ENCODE measurements around the gene SDF2. TPM values are rescaled to one million over a fixed set of nuclear protein-coding genes. Genes with fewer than 3 reads are reported as not detected.

Gene SDF2
- total and polyA plus RNA-seq, 9 of the 15 experiments (the other 6 are each of a cell fraction or from before 2014, with no cell fraction given), result 41.2 to 132 (median 65.6) TPM

DNA sequence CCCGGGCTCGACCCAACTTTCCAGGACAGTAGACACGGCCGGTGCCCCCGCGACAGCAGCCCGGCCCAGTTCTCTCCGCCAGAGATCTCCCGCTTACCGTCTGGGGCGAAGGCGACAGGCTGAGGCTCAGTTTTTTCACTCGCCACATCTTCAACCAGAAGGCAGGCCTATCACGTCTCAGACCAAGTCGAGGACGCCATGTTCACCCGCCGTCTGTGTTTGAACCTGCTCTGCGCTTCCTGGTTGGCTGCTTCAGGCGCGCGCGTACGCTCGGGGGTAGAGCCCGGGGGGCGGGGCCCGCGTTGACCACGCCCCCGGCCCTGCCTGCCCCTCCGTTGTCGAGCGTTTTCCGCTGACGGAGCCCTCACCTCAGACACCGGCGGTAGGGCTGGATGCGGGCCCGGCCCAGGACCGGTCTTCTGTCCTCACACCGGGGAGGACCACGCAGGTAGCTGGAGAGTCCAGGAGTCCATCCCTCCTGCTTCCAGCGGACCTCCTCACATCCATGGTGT, 62.9 kb downstream of the SDF2 start, which contains the start of gene SPAG5 (continued):
- TF ChIP-seq ZNF318 (IDR thresholded peaks at IDR 0.05; ENCODE audit: borderline replicate concordance in 1 of 2, low read depth in 1 of 2) (no peak), ZNF445 (CRISPR knock-in tag; IDR thresholded peaks at IDR 0.05; ENCODE audit: low read depth) (no peak), GATAD2B (IDR thresholded peaks at IDR 0.05; ENCODE audit: borderline replicate concordance) (peak; percentile 32; the same call in 1 of the 2 replicates), ZNF197 (CRISPR knock-in tag; IDR thresholded peaks at IDR 0.05; ENCODE audit: low read depth) (no peak), KDM4B (IDR thresholded peaks at IDR 0.05; ENCODE audit: borderline replicate concordance in 2 of 2, low read depth in 1 of 2) (0 out of 4 replicates have a peak, but pooled peaks of 1 of the 2 experiments have one; percentile 58), FOXA3 (CRISPR knock-in tag; conservative IDR thresholded peaks at IDR 0.05 in 1 of 2, IDR thresholded peaks at IDR 0.05 in 1 of 2) (no peak), STAG1 (CRISPR knock-in tag; IDR thresholded peaks at IDR 0.05; ENCODE audit: borderline replicate concordance) (no peak), RFX5 (IDR thresholded peaks at IDR 0.05; ENCODE audit: low read depth, low read length) (no peak), TRIM24 (IDR thresholded peaks at IDR 0.05) (no peak), MEF2D (tag; conservative IDR thresholded peaks at IDR 0.05; ENCODE audit: low read depth) (no peak), GATAD2A (IDR thresholded peaks at IDR 0.05) (no peak), CHD1 (IDR thresholded peaks at IDR 0.05; ENCODE audit: low read length) (no peak), NEUROD1 (IDR thresholded peaks at IDR 0.05; ENCODE audit: borderline replicate concordance, low read depth, low read length, partially characterized antibody) (peak; percentile 64), BMI1 (IDR thresholded peaks at IDR 0.05; ENCODE audit: low read length) (no peak), MYBL2 (IDR thresholded peaks at IDR 0.05; ENCODE audit: low read depth) (peak; percentile 98), MYBL2 (CRISPR knock-in tag; IDR thresholded peaks at IDR 0.05; ENCODE audit: borderline replicate concordance) (peak; percentile 80; the same call in 1 of the 2 replicates)
- TF ChIP-seq, protein P1, sequence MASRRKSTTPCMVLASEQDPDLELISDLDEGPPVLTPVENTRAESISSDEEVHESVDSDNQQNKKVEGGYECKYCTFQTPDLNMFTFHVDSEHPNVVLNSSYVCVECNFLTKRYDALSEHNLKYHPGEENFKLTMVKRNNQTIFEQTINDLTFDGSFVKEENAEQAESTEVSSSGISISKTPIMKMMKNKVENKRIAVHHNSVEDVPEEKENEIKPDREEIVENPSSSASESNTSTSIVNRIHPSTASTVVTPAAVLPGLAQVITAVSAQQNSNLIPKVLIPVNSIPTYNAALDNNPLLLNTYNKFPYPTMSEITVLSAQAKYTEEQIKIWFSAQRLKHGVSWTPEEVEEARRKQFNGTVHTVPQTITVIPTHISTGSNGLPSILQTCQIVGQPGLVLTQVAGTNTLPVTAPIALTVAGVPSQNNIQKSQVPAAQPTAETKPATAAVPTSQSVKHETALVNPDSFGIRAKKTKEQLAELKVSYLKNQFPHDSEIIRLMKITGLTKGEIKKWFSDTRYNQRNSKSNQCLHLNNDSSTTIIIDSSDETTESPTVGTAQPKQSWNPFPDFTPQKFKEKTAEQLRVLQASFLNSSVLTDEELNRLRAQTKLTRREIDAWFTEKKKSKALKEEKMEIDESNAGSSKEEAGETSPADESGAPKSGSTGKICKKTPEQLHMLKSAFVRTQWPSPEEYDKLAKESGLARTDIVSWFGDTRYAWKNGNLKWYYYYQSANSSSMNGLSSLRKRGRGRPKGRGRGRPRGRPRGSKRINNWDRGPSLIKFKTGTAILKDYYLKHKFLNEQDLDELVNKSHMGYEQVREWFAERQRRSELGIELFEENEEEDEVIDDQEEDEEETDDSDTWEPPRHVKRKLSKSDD (conservative IDR thresholded peaks at IDR 0.05; ENCODE audit: low read length), result 0 out of 2 replicates have a peak, but pooled peaks have one; percentile 22
